ENCODE measurements around the gene DOCK1. TPM values are rescaled to one million over a fixed set of nuclear protein-coding genes. Genes with fewer than 3 reads are reported as not detected.

DOCK1 gene
- total RNA-seq, 2 experiments from 2014 or later, result not detected

DNA sequence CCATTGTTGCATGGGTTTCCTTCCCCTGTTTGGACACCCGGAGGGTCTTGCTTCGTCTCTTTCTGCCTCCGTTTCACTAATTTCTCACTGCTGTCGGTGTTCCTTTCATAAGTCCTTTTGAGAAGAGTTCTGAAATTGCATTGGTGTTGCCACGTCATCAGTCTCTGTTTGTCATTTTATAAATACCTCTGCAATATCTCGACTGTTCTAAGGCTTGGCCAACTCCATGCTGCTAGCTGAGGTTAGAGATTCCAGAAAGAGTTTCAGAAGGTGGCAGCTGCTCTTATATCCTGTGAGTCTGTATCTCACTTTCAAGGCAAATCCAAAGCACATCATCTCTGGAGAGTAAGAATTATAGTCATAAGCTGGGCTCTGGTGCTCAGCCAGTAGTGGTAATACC is 439.1 kb downstream of the DOCK1 start:
- H3K4me3 Mint-ChIP-seq, result no peak overlapping the region
- ATAC-seq (ENCODE audit: poor library complexity), result no peak
- TF ChIP-seq, protein P1, sequence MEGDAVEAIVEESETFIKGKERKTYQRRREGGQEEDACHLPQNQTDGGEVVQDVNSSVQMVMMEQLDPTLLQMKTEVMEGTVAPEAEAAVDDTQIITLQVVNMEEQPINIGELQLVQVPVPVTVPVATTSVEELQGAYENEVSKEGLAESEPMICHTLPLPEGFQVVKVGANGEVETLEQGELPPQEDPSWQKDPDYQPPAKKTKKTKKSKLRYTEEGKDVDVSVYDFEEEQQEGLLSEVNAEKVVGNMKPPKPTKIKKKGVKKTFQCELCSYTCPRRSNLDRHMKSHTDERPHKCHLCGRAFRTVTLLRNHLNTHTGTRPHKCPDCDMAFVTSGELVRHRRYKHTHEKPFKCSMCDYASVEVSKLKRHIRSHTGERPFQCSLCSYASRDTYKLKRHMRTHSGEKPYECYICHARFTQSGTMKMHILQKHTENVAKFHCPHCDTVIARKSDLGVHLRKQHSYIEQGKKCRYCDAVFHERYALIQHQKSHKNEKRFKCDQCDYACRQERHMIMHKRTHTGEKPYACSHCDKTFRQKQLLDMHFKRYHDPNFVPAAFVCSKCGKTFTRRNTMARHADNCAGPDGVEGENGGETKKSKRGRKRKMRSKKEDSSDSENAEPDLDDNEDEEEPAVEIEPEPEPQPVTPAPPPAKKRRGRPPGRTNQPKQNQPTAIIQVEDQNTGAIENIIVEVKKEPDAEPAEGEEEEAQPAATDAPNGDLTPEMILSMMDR (IDR thresholded peaks at IDR 0.05), result no peak
- Histone ChIP-seq H3K27ac (ENCODE audit: low read depth in 1 of 2, low read length in 2 of 2) (no peak overlapping the region), H3K27me3 (ENCODE audit: control insufficient read depth in 1 of 2, insufficient read depth in 2 of 2, low read length in 2 of 2) (peaks cover 0 to 2% of the 10 kb centered on the region in 2 experiments), H3K4me3 (ENCODE audit: low read length) (no peak overlapping the region), H3K36me3 (ENCODE audit: insufficient read depth, low read length) (no peaks in the 10 kb centered on the region), H3K9me3 (ENCODE audit: control insufficient read depth in 1 of 2, insufficient read depth in 1 of 2, low read length in 2 of 2) (peaks cover 0 to 12% of the 10 kb centered on the region in 2 experiments), H3K4me1 (ENCODE audit: insufficient read depth, low read length) (no peaks in the 10 kb centered on the region)
- intact Hi-C loops (cut with DNase I, micrococcal nuclease), result no loop called here
- H3K27ac Mint-ChIP-seq, result no peak overlapping the region
- no peaks in the 10 kb centered on the region for H3K4me1 Mint-ChIP-seq (ENCODE audit: low read depth)
- no peaks in the 10 kb centered on the region for H3K9me3 Mint-ChIP-seq
- peaks cover 15% of the 10 kb centered on the region for H3K27me3 Mint-ChIP-seq
- DNase-seq, result no peak
- no peaks in the 10 kb centered on the region for H3K36me3 Mint-ChIP-seq (ENCODE audit: low read depth)
- CTCF ChIA-PET, result no interaction called here
- POLR2A ChIA-PET, result no interaction called here

DNA sequence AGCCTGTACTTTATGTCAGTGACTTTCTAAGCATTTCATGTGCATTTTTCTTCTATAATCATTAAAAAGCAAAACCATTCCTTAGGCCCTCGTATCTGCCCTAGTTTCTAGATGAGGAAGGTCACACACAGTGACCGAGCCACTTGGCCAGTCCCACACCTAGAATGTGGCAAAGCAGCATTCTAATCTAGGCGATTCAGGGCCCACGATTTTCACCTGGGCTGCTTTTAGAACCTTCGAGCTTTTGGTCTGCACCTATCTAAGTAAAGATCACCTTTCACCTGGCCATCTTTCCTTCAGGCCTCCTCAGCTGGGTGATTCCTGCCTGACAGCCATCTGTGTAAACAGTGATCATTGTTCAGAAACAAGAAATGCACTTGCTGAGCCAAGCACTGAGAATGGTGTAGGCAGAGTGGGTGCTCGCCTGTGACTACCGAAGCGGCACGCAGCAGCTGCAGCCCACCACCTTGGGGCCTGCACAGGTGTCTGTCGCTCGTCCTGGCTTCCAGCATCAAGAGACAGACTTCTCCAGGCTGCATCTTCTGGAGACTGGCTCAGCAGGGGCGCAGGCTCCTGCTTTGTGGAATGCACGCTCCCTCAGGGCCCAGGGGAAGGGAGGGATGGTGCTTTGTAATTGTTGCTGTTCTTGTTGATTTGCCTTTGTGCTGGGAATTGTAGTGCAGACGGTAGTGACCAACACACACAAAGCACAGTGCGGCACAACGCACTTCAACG is 440.2 kb downstream of the DOCK1 start:
- H3K4me1 ChIP-seq (ENCODE audit: insufficient read depth, low read length), result no peaks in the 10 kb centered on the region
- Mint-ChIP-seq H3K36me3 (ENCODE audit: low read depth) (no peaks in the 10 kb centered on the region), H3K27ac (no peak overlapping the region), H3K4me1 (ENCODE audit: low read depth) (no peaks in the 10 kb centered on the region), H3K27me3 (peaks cover 19% of the 10 kb centered on the region), H3K9me3 (no peaks in the 10 kb centered on the region), H3K4me3 (no peak overlapping the region)
- intact Hi-C loops (cut with DNase I, micrococcal nuclease), result no loop called here
- H3K4me3 ChIP-seq (ENCODE audit: low read length), result no peak overlapping the region
- ATAC-seq (ENCODE audit: poor library complexity) (no peak), DNase-seq (no peak)
- H3K27me3 ChIP-seq (ENCODE audit: control insufficient read depth in 1 of 2, insufficient read depth in 2 of 2, low read length in 2 of 2), result peaks cover 0 to 5% of the 10 kb centered on the region in 2 experiments
- CTCF ChIA-PET, result no interaction called here
- H3K36me3 ChIP-seq (ENCODE audit: insufficient read depth, low read length), result no peaks in the 10 kb centered on the region
- TF ChIP-seq, protein P1 (IDR thresholded peaks at IDR 0.05), result no peak
- POLR2A ChIA-PET, result no interaction called here
- H3K27ac ChIP-seq (ENCODE audit: low read depth in 1 of 2, low read length in 2 of 2), result no peak overlapping the region
- H3K9me3 ChIP-seq (ENCODE audit: control insufficient read depth in 1 of 2, insufficient read depth in 1 of 2, low read length in 2 of 2), result peaks cover 0 to 12% of the 10 kb centered on the region in 2 experiments

DNA sequence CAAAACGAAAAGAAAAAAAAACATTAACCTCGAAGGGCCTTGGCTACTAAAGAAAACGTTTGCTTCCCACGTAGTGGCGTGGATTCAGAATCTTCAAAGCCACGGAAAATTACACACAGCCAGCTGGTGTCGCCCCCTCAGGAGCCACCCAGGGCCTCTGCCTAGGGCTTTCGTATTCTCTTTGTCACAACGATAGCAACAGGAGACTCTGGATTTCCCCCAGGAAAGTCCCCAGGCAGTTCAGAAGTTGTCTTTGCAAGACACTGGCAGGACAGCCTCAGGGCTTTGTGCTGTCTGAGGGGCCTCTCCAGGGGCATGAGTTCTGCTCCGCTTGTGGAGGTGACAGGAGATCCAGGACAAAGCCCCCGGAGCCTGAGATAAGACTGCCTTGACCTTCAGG is 441.4 kb downstream of the DOCK1 start:
- peaks cover 20% of the 10 kb centered on the region for H3K27me3 Mint-ChIP-seq
- ATAC-seq (ENCODE audit: poor library complexity), result no peak
- H3K4me1 Mint-ChIP-seq (ENCODE audit: low read depth), result no peaks in the 10 kb centered on the region
- no peaks in the 10 kb centered on the region for H3K36me3 Mint-ChIP-seq (ENCODE audit: low read depth)
- no peak overlapping the region for H3K27ac ChIP-seq (ENCODE audit: low read depth in 1 of 2, low read length in 2 of 2)
- H3K4me3 ChIP-seq (ENCODE audit: low read length), result no peak overlapping the region
- no peak overlapping the region for H3K4me3 Mint-ChIP-seq
- intact Hi-C loops (cut with DNase I, micrococcal nuclease), result no loop called here
- POLR2A ChIA-PET, result no interaction called here
- no peaks in the 10 kb centered on the region for H3K36me3 ChIP-seq (ENCODE audit: insufficient read depth, low read length)
- CTCF ChIA-PET, result no interaction called here
- no peaks in the 10 kb centered on the region for H3K9me3 Mint-ChIP-seq
- H3K9me3 ChIP-seq (ENCODE audit: control insufficient read depth in 1 of 2, insufficient read depth in 1 of 2, low read length in 2 of 2), result peaks cover 0 to 12% of the 10 kb centered on the region in 2 experiments
- no peak for DNase-seq
- peaks cover 0 to 5% of the 10 kb centered on the region in 2 experiments for H3K27me3 ChIP-seq (ENCODE audit: control insufficient read depth in 1 of 2, insufficient read depth in 2 of 2, low read length in 2 of 2)
- H3K4me1 ChIP-seq (ENCODE audit: insufficient read depth, low read length), result no peaks in the 10 kb centered on the region
- H3K27ac Mint-ChIP-seq, result no peak overlapping the region
- TF ChIP-seq, protein P1 (IDR thresholded peaks at IDR 0.05), result no peak
